G401 (cell line): ENCODE data around the gene CARS1. TPM values are rescaled to one million over a fixed set of nuclear protein-coding genes. Genes with fewer than 3 reads are reported as not detected.

Source experiments
- DNase-seq: peaks from one replicate; pipeline ENCODE4 v3.0.0-alpha.2; 2015; ENCODE audit warnings: low spot score
- in situ Hi-C: cut with HindIII; loops from 2 replicates; pipeline ENCODE4 v1.10.0; 2016; ENCODE audit warnings: low sequenced_read_pairs, mixed read lengths
- total RNA-seq: library from RNA; depleted of rRNA; stranded (reverse); fragments of >200 nt; shearing (Covaris generic); gene quantifications from 2 replicates; pipeline ENCODE4 v1.2.3, GENCODE V29; 2014

CARS1 gene
- total RNA-seq, 1 experiment from 2014 or later = 24.0 TPM

DNA sequence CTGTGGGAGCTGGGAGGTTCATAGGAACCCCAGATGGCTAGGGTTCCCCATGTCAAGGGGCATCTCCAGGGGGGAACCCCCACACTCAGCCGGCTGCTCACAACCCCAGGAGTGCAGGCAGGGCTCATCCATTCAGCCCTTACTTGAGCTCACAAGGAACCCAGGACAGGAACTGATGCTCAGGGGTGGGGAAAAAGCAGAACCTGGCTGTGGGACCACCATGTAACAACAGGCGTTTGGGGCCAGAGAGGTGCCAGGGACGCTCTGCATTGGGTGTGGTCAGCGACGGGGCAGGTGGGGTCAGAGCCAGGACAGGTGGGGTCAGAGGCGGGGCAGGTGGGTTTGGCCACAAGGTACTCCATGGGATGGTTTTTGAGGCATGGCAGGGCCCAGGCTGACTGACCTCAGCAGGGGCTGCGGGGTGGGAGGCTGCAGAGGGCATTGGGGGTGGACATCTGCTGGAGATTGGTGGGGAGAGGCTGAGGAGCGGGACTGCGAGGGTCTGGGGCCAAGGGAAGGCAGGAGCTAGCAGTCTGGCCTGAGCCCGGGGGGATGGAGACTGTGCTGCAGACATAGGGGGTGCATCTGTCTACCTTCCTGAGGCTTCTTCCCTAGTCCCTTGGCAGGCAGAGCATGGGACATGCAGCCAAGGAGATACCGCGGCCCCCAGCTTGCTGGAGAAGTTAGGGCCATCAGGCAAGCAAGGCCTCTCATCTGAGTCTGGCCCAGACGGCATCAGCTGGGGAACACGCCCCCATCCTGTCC is 34.0 kb upstream of the CARS1 start:
- no peak for DNase-seq
- in situ Hi-C loops = no loop called here

DNA sequence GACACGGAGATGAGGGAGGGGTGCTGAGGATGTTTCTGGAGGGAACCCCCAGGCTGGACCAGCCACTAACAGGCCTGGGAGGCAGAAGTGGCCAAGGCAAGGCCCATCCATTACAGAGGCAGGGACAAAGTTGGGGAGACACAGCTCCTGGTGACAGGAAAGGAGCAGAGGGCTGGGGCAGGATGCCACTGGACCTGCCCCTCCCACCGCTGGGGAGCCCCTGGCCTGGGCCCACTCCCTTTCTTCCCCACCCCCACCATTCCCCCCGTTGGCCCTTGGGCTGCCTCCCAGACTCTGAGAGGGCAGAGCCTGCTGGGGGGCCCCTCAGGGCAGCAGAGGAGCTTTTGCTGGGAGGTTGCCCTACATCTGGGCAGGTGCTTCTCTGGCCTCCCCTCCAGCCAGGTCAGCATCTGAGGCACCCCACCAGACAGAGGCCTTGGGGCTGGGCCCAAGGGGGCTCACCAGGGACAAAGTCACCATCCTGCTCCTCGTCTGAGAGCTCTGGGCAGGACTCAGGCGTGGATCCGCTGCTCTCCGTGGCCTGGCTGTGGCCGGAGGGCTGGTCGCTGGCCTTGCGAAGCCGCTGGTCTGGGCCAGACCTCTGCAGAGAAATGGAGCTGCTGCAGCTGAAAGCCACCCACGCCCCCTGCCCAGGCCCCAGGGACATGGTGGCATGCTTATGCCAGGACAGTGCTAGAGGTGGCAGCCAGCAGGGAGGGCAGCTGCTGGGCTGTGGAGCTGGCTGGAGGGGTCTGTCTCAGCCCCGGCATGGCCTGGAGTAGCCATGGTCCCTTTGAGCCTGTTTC is 33.1 kb upstream of the CARS1 start:
- no peak for DNase-seq
- in situ Hi-C loops = no loop called here

- no peak for DNase-seq
- in situ Hi-C loops = no loop called here
Measured at GRCh38 chr11:3089236-3090061, 32.2 kb upstream of the CARS1 start.

GRCh38 chr11:3088806-3089205 is 31.6 kb upstream of the CARS1 start:
- DNase-seq = peak; percentile 2
- in situ Hi-C loops = no loop called here

DNA sequence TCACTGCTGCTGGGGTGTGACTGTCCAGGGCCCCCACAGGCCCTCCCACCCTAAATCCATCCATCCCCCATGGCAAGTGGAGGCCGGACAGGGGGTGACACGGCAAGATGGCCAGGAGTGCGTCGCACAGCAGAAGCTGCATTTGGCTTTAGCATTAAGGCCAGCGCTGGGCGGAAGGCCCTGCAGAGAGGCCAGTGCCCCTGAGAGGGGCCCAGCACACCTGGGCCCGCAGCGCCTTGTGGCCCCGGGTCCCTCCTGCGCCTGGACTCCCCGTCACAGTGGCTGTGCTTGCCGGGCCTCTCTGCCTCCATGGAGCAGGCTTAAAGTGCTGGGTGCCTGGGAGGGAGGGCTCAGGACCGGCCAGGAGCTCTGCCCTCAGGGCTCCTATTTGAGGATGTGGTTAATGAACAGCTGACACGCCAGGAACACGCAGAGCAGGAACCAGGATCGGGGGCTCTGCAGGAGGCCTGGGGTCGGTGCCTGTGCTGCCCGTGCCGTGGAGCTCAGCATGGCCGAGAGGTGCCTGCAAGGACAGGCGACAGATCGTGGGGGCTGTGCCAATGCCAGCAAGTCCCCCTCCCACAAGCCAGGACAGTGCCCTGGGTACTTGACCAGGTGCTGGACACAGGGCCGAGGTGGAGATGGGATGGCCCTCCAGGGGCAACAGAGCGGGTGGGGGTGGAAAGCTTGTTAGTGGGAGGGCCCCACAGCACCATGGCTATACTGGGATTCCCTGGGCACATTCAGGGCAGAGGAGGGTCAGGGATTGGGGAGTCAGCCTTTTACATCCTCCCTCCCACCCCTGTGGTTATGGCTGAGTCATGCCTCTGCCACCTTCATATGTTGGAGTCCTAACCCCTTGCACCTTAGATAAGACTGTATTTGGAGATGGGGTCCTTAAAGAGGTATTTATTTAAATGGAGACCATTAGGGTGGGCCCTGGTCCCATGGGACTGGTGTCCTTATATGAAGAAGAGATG is 30.9 kb upstream of the CARS1 start:
- in situ Hi-C loops = no loop called here
- no peak for DNase-seq

GRCh38 chr11:3087373-3087772 is 30.1 kb upstream of the CARS1 start:
- in situ Hi-C loops = no loop called here
- DNase-seq = no peak

DNA sequence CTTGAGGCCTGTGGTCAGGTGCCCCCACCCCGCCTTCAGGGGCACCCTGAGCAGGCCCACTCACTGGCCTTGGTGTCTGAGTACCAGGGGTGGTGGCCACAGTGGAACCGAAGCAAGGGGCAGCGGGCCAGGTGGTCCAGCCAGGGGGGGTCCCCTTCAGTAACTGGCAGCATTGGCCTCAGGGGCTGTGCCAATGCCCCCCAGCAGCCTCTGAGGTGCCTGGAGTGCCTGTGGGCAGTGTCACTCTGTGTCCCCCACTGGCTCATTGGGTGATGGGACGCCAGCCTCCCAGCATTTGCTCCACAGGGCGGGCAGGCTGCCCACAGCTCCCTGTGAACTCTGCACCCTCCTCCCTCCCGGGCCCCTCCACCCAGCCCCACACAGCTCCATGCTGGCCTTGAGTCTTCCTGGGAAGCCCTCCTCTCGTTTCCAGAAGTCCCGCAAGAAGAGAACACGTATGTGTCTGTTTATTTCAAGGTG is 29.5 kb upstream of the CARS1 start:
- in situ Hi-C loops = no loop called here
- no peak for DNase-seq

DNA sequence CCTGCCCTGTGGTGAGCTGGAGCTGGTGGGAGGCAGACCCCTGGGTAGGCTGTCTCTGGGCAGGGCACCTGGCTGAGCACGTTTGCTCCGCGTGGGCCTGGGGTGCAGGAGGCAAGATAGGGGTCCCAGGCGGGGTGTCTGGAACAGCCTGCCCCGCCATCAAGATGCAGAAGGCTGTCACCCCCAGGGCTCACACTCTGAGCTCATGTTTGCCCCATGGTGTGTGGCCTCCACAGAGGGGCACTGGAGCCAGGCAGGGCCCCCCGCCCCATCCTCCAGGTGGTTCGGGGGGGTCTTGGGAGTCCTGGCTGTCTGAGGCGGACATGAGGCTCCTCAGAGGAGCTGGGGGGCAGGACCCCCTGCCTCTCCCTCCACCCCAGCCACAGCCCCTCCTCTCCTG is 28.9 kb upstream of the CARS1 start:
- in situ Hi-C loops = no loop called here
- no peak for DNase-seq

GRCh38 chr11:3085052-3085451 is 27.8 kb upstream of the CARS1 start:
- no peak for DNase-seq
- in situ Hi-C loops = no loop called here

DNA sequence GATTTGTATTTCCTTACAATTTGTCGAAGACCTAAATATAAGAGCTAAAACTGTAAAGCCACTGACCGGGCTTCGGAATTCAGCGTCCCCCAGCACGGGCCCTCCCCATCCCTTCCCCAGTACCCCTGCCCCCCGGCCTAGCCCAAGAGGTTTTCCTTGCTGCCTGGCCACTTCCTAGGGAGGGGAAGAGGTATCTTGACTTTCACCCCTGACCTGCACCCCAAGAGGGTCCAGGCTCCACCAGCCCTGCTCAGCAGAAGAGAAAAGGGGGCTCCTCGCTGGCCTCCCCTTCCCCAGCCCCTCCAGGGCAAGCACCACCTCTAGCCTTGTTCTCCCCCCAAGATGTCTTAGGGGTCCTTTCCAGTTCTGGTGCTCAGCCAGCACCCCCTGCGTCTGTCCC is 26.1 kb upstream of the CARS1 start:
- in situ Hi-C loops = no loop called here
- no peak for DNase-seq

GRCh38 chr11:3081386-3081751 is 24.1 kb upstream of the CARS1 start:
- in situ Hi-C loops = no loop called here
- DNase-seq = no peak

GRCh38 chr11:3080733-3081385 is 23.6 kb upstream of the CARS1 start:
- in situ Hi-C loops = no loop called here
- DNase-seq = no peak

- in situ Hi-C loops = no loop called here
- no peak for DNase-seq
Measured at GRCh38 chr11:3080104-3080503, 22.9 kb upstream of the CARS1 start.

DNA sequence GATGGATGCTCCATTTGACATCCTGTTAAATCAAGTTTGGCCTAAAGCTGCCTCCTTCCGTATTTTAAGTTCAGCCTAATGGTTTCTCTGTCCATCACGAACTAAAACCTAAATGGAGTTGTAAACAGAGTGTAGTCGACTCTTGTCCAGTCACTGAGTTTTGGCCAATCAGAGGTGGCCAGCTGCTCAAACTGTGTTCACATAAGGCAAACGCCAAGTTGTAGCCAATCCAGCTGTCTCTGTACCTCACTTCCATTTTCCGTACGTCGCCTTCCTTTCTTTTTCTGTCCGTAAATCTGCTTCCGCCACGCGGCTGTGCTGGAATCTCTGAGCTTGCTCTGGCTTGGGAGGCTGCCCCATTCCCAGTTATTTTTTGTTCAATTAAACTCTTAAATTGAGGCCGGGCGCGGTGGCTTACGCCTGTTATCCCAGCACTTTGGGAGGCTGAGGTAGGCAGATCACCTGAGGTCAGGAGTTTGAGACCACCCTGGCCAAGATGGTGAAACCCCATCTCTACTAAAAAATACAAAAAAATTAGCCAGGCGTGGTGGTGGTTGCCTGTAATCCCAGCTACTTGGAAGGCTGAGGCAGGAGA is 20.7 kb upstream of the CARS1 start:
- no peak for DNase-seq

GRCh38 chr11:3077189-3077836 is 20.1 kb upstream of the CARS1 start:
- DNase-seq = no peak
- in situ Hi-C loops = no loop called here

More for the DNA sequence above, 20.7 kb upstream of the CARS1 start:
- in situ Hi-C loops = no loop called here

- no peak for DNase-seq
- in situ Hi-C loops = no loop called here
Measured at GRCh38 chr11:3074912-3075589, 17.8 kb upstream of the CARS1 start.

GRCh38 chr11:3073029-3073435 is 15.8 kb upstream of the CARS1 start:
- DNase-seq = no peak
- in situ Hi-C loops = no loop called here
